ENCODE measurements around the gene FRMD3.

FRMD3 gene

DNA sequence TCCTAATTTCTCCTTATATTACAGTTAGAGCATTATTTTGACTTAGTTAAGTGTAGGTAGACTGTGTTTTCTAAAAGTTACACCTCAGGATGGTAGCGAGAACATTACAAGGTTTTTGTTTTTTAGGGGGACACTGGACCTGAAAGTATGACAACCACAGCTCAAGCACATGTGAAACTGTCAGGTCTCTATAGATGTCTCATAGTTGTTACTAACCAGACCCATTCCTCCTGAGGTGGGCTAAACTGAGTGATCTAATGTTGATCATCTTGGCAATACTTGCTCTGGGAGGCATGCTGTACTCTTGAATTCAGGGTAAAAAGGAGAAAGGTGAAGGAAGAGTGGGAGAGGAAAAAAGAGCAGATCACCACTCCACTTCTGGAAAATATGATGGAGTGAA, 278.6 kb downstream of the FRMD3 start:
- TF ChIP-seq EP300 (IDR thresholded peaks at IDR 0.05; ENCODE audit: borderline replicate concordance) = no peak
- TF ChIP-seq ZBTB7A (IDR thresholded peaks at IDR 0.05; ENCODE audit: low read depth) = no peak
- TF ChIP-seq, protein P1, sequence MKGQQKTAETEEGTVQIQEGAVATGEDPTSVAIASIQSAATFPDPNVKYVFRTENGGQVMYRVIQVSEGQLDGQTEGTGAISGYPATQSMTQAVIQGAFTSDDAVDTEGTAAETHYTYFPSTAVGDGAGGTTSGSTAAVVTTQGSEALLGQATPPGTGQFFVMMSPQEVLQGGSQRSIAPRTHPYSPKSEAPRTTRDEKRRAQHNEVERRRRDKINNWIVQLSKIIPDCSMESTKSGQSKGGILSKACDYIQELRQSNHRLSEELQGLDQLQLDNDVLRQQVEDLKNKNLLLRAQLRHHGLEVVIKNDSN (IDR thresholded peaks at IDR 0.05) = no peak
- no peak for TF ChIP-seq RAD21 (IDR thresholded peaks at IDR 0.05; ENCODE audit: low read depth)
- no peak for TF ChIP-seq CEBPB (IDR thresholded peaks at IDR 0.05)
- TF ChIP-seq, protein P2, sequence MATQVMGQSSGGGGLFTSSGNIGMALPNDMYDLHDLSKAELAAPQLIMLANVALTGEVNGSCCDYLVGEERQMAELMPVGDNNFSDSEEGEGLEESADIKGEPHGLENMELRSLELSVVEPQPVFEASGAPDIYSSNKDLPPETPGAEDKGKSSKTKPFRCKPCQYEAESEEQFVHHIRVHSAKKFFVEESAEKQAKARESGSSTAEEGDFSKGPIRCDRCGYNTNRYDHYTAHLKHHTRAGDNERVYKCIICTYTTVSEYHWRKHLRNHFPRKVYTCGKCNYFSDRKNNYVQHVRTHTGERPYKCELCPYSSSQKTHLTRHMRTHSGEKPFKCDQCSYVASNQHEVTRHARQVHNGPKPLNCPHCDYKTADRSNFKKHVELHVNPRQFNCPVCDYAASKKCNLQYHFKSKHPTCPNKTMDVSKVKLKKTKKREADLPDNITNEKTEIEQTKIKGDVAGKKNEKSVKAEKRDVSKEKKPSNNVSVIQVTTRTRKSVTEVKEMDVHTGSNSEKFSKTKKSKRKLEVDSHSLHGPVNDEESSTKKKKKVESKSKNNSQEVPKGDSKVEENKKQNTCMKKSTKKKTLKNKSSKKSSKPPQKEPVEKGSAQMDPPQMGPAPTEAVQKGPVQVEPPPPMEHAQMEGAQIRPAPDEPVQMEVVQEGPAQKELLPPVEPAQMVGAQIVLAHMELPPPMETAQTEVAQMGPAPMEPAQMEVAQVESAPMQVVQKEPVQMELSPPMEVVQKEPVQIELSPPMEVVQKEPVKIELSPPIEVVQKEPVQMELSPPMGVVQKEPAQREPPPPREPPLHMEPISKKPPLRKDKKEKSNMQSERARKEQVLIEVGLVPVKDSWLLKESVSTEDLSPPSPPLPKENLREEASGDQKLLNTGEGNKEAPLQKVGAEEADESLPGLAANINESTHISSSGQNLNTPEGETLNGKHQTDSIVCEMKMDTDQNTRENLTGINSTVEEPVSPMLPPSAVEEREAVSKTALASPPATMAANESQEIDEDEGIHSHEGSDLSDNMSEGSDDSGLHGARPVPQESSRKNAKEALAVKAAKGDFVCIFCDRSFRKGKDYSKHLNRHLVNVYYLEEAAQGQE (IDR thresholded peaks at IDR 0.05; ENCODE audit: low read depth) = no peak
- TF ChIP-seq NFIC (IDR thresholded peaks at IDR 0.05) = no peak
- TF ChIP-seq, protein P3, sequence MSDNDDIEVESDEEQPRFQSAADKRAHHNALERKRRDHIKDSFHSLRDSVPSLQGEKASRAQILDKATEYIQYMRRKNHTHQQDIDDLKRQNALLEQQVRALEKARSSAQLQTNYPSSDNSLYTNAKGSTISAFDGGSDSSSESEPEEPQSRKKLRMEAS (IDR thresholded peaks at IDR 0.05) = no peak
- TF ChIP-seq TEAD4 (IDR thresholded peaks at IDR 0.05) = no peak
- TF ChIP-seq YY1 (IDR thresholded peaks at IDR 0.05; ENCODE audit: low read depth) = no peak
- no peak for TF ChIP-seq CREB1 (IDR thresholded peaks at IDR 0.05; ENCODE audit: low read depth)
- no peak for TF ChIP-seq FOXM1 (IDR thresholded peaks at IDR 0.05; ENCODE audit: borderline replicate concordance, low read depth)
- no peak for TF ChIP-seq EGR1 (IDR thresholded peaks at IDR 0.05)
- no peak for TF ChIP-seq TCF12 (IDR thresholded peaks at IDR 0.05; ENCODE audit: low read depth)
- no peak for TF ChIP-seq TAF1 (IDR thresholded peaks at IDR 0.05; ENCODE audit: low read depth)

DNA sequence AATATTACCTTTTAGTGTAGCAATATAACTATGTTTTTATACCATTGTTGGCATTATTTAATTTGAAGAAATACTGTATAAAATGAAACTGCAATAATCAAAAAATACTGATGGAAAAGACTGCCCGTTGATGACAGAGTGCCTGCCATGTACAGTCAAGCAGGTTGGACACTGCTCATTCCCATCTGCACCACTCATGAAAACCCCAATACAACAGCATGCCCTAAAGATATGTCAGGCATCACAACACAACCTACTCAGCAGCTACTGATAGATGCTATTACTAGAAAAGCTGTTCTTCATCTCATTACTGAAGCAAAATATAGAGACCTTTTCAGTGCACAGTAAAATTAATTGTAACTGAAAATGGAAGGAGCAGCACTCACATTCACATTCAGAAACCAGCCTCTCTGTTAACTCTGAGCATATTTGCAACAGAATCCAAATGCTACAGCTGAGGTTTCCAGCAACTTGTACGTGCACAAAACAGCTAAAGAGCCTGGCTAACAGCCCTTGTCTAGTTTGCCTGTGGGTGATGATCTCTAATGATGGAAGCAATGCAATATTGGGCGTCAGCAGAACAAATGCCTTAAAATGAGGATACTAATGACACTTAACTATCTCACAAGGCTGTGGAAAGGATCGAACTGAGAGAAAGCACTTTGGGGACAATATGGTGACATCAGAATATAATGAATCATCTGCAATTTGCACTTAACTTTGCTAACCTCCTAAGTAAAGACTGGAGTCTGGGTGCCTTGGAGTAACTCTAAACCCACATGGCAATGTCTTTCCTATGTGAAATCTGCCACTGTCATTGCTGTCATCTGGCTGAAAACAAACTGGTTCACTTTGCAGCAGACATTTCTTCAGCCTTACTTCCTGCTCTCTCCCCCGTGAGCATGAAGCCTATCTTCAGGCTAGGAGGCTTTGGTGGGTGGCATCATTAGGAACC, 280.0 kb downstream of the FRMD3 start:
- no peak for TF ChIP-seq TEAD4 (IDR thresholded peaks at IDR 0.05)
- no peak for TF ChIP-seq NFIC (IDR thresholded peaks at IDR 0.05)
- TF ChIP-seq, protein P1 (IDR thresholded peaks at IDR 0.05) = no peak
- no peak for TF ChIP-seq YY1 (IDR thresholded peaks at IDR 0.05; ENCODE audit: low read depth)
- no peak for TF ChIP-seq CEBPB (IDR thresholded peaks at IDR 0.05)
- no peak for TF ChIP-seq EGR1 (IDR thresholded peaks at IDR 0.05)

DNA sequence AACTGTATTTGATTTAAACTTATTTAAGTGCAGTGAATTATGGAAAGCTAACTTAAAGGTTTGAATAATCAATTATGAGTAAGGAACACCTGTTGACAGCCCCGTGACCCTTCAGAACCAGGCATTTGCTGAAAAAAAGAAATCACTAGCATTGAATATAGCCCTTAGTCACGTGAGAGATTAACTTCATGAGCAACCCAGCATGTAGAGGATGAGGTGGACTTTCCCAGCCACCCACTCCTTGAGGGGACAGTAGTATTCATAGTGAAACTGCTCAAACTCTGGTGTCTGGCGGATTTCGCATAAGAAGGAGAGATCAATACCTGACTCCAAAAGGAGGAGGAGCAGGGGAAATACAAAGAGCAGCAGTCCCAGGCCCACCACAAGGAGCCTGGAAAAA, 290.5 kb downstream of the FRMD3 start:
- TF ChIP-seq TAF1 (IDR thresholded peaks at IDR 0.05; ENCODE audit: low read depth) (no peak), TEAD4 (IDR thresholded peaks at IDR 0.05) (no peak), ZBTB7A (IDR thresholded peaks at IDR 0.05; ENCODE audit: low read depth) (no peak)
- TF ChIP-seq, protein P2 (IDR thresholded peaks at IDR 0.05; ENCODE audit: low read depth) = no peak
- TF ChIP-seq, protein P3 (IDR thresholded peaks at IDR 0.05) = no peak

DNA sequence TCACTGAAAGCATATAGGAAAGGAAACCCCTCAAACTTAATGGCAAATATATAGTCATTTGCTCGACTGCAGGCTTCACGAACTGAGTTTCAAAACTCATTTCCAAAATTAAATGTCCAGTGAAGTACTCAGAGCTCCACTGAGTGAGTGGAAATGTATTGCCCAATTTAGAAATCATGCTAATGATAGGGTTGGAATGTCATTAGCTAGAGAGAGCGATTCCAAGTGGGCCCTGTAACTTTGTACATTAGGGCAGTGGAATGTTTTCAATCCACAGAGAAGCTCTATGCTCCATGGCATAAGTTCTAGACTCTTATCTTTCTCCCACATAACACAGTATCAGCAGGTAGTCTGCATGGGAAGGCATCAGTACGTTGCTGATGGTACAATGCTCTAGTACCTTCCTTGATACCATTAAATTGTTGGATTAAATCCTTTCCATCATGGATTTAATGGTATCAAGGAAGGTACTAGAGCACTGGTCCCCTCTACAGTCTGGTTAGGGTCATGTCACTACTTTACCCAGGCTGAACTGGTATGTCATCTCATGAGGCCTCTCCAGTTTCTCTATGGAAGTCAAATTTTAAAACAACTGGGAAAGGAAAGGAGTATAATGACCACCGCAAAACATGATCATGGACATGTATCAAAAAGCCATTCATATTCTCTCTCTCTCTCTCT, 292.1 kb downstream of the FRMD3 start:
- TF ChIP-seq CREB1 (IDR thresholded peaks at IDR 0.05; ENCODE audit: low read depth) = no peak

DNA sequence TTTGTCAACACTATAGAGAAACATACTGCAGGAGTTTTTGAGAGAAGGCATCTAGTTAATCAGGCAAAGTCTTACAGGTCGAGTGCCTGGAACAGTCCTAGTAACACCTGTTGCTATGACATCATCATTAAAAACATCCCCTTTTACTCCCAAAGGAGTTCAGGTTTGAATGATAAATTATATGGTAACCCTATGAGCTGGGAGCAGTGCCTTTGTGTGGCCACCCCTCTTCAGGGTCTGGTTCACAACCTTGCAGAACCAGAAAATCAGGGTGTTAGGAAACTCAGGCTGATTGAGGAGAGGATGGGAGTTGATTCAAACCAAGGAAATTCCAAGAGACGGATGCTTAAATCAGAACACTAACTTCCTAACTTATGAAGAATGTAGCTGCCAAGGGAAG, 296.1 kb downstream of the FRMD3 start:
- peak; percentile 49; the same call in 1 of the 2 replicates for TF ChIP-seq CEBPB (IDR thresholded peaks at IDR 0.05)
- no peak for TF ChIP-seq EP300 (IDR thresholded peaks at IDR 0.05; ENCODE audit: borderline replicate concordance)

DNA sequence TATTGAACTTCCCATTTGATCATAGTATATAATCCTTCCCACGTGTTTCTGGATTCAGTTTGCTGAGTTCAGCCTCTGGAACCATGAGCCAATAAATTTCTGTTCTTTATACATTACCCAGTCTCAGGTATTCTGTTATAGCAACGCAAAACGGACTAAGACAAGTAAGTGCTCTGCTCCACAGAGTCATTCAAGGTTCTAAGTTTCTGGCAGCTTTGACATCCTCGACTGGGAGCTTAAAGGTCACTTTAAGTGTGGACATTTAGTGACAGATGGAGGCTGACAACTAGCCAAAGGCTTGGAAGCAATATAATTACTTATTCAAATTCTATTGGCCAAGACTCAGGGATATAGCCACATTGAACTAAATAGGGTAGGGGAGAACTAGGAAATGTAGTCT, 297.5 kb downstream of the FRMD3 start:
- TF ChIP-seq, protein P3 (IDR thresholded peaks at IDR 0.05) = no peak
- TF ChIP-seq TCF12 (IDR thresholded peaks at IDR 0.05; ENCODE audit: low read depth) = no peak
- TF ChIP-seq ZBTB7A (IDR thresholded peaks at IDR 0.05; ENCODE audit: low read depth) = no peak
- TF ChIP-seq TEAD4 (IDR thresholded peaks at IDR 0.05) = no peak
- TF ChIP-seq EGR1 (IDR thresholded peaks at IDR 0.05) = no peak
- no peak for TF ChIP-seq YY1 (IDR thresholded peaks at IDR 0.05; ENCODE audit: low read depth)
- TF ChIP-seq RAD21 (IDR thresholded peaks at IDR 0.05; ENCODE audit: low read depth) = no peak
- TF ChIP-seq CREB1 (IDR thresholded peaks at IDR 0.05; ENCODE audit: low read depth) = no peak
- no peak for TF ChIP-seq CEBPB (IDR thresholded peaks at IDR 0.05)
- TF ChIP-seq, protein P1 (IDR thresholded peaks at IDR 0.05) = no peak
- TF ChIP-seq, protein P2 (IDR thresholded peaks at IDR 0.05; ENCODE audit: low read depth) = no peak
- TF ChIP-seq FOXM1 (IDR thresholded peaks at IDR 0.05; ENCODE audit: borderline replicate concordance, low read depth) = no peak
- TF ChIP-seq EP300 (IDR thresholded peaks at IDR 0.05; ENCODE audit: borderline replicate concordance) = no peak
- no peak for TF ChIP-seq TAF1 (IDR thresholded peaks at IDR 0.05; ENCODE audit: low read depth)
- no peak for TF ChIP-seq NFIC (IDR thresholded peaks at IDR 0.05)
